NCI-H2196 (cell line): ENCODE results near the gene GLO1.

Source experiments
- DNase-seq: peaks from one replicate; lab custom pipeline; 2025; ENCODE audit not compliant: unreplicated experiment; lab: John Stamatoyannopoulos, UW

GLO1 gene

GRCh38 chr6:38673397-38674165, 29.4 kb downstream of the GLO1 start:
- DNase-seq: no peak

GRCh38 chr6:38671885-38672467, 31.0 kb downstream of the GLO1 start:
- peak; percentile 64 for DNase-seq

- no peak for DNase-seq
Measured at GRCh38 chr6:38658418-38659167, 44.4 kb downstream of the GLO1 start.

- no peak for DNase-seq
Measured at GRCh38 chr6:38656896-38657295, 46.0 kb downstream of the GLO1 start.

- no peak for DNase-seq
Measured at GRCh38 chr6:38654263-38654662, 48.7 kb downstream of the GLO1 start.

GRCh38 chr6:38651121-38651784, 51.7 kb downstream of the GLO1 start:
- DNase-seq: no peak

GRCh38 chr6:38650207-38650752, 52.7 kb downstream of the GLO1 start:
- DNase-seq: no peak

- no peak for DNase-seq
Measured at GRCh38 chr6:38649744-38650143, 53.2 kb downstream of the GLO1 start.

- DNase-seq: no peak
Measured at GRCh38 chr6:38648629-38649028, 54.3 kb downstream of the GLO1 start.

GRCh38 chr6:38646166-38646878, 56.6 kb downstream of the GLO1 start:
- no peak for DNase-seq

- no peak for DNase-seq
Measured at GRCh38 chr6:38644951-38645350, 58.0 kb downstream of the GLO1 start.

- DNase-seq: no peak
Measured at GRCh38 chr6:38640216-38640909, 62.6 kb downstream of the GLO1 start.

- peak; percentile 90 for DNase-seq
Measured at GRCh38 chr6:38639498-38640215, 63.3 kb downstream of the GLO1 start, which contains the start of gene BTBD9. Gene BTBD9 (minus strand): TSS chr6:38639929.

GRCh38 chr6:38638941-38639497, 63.9 kb downstream of the GLO1 start:
- DNase-seq: no peak

- no peak for DNase-seq
Measured at GRCh38 chr6:38637756-38638155, 65.2 kb downstream of the GLO1 start.

- DNase-seq: no peak
Measured at GRCh38 chr6:38636027-38636426, 66.9 kb downstream of the GLO1 start.

- DNase-seq: no peak
Measured at GRCh38 chr6:38634518-38634917, 68.4 kb downstream of the GLO1 start.

- no peak for DNase-seq
Measured at GRCh38 chr6:38632490-38632889, 70.5 kb downstream of the GLO1 start.

GRCh38 chr6:38631186-38631783, 71.7 kb downstream of the GLO1 start:
- no peak for DNase-seq
